Activated T-cell treated with anti-CD3 and anti-CD28 coated beads for 48 hours (primary cell): ENCODE data around the gene DRD3.

Source experiments
- DNase-seq: peaks from one replicate; pipeline ENCODE4 v3.0.0-alpha.2; 2020; ENCODE audit warnings: low read depth

Gene DRD3

GRCh38 chr3:114120211-114120610 lies 58.6 kb downstream of the DRD3 start:
- no peak for DNase-seq

DNA sequence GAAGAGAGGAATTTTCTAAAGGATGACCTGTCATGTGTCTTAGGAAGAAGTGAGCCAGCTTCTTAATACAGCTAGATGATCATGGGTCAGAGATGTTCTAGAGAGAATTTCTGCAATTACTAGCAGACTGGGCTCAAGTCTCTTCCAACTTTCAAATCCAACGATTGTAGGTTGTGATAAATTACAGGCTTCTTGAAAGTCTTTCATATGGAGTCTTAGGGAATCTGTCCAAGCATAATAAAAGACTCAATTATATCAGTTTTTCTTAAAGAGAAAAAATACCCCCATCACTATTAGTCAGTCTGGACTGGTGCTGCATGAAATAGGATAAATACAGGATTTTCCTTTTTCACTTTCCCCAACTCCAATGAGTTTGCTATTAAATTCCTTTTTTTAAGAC lies 59.1 kb downstream of the DRD3 start:
- DNase-seq: no peak

- no peak for DNase-seq
Observed at GRCh38 chr3:114115143-114115542, 63.7 kb downstream of the DRD3 start.

- DNase-seq: no peak
Observed at GRCh38 chr3:114114719-114115118, 64.1 kb downstream of the DRD3 start.

DNA sequence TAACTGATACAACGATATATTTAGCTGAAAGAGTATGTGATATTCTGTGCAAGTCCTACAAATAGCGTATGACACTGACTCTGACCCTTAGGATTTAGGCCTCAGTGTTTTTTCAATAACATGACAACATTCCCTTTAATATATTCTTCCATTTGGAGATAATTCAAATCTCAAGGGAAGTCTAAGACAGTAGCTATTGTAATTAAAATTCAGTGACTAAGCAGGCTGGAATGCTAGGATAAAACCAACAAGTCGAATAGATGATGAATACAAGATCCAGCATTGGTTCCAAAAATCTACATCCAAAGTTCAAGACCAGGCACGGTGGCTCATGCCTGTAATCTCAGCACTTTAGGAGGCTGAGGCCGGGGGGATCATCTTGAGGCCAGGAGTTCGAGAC lies 66.2 kb downstream of the DRD3 start:
- no peak for DNase-seq

- no peak for DNase-seq
Observed at GRCh38 chr3:114111060-114111770, 67.6 kb downstream of the DRD3 start.

GRCh38 chr3:114110439-114110838 lies 68.4 kb downstream of the DRD3 start:
- DNase-seq: no peak

DNA sequence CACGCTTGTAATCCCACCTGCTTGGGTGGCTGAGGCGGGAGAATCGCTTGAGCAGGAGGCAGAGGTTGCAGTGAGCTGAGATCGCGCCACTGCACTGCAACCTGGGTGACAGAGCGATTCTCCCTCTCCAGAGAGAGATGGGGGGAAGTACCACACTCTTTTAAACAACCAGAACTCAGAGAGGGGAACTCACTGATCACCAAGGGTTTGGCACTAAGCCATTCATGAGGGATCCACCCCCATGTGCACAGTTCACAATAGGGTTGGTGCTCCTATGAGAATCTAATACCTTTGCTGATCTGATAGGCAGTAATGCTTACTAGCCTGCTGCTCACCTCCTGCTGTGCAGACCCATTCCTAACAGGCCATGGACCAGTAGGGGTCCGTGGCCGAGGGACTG lies 70.7 kb downstream of the DRD3 start:
- no peak for DNase-seq

DNA sequence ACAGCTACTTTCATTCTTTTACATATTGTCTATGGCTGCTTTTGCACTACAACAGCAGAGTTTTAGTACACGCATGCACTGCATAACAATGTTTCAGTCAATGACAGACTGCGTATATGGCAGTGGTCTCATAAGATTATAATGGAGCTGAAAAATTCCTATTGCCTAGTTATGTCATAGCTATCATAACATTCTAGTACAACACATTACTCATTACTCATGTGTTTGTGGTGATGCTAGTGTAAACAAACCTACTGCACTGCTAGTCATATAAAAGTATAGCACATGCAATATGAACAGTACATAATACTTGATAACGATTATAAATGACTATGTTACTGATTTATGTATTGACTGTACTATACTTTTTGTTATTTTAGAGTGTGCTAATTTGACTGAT lies 74.4 kb downstream of the DRD3 start:
- no peak for DNase-seq

- no peak for DNase-seq
Observed at GRCh38 chr3:114103858-114104257, 75.0 kb downstream of the DRD3 start.

DNA sequence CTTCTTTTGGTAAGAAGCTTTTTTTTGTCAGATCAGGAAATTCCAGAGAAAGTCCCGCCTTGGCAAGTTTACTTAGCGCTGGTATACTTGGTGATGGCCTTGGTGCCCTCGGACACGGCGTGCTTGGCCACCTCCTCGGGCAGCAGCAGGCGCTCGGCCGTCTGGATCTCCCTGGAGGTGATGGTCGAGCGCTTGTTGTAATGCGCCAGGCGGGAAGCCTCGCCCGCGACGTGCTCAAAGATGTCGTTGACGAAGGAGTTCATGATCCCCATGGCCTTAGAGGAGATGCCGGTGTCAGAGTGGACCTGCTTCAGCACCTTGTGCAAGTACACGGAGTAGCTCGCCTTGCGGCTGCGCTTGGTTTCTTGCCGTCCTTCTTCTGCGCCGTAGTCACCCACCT lies 75.7 kb downstream of the DRD3 start:
- DNase-seq: no peak

GRCh38 chr3:114101101-114101500 lies 77.8 kb downstream of the DRD3 start:
- no peak for DNase-seq

GRCh38 chr3:114095796-114096195 lies 83.1 kb downstream of the DRD3 start:
- DNase-seq: no peak

DNA sequence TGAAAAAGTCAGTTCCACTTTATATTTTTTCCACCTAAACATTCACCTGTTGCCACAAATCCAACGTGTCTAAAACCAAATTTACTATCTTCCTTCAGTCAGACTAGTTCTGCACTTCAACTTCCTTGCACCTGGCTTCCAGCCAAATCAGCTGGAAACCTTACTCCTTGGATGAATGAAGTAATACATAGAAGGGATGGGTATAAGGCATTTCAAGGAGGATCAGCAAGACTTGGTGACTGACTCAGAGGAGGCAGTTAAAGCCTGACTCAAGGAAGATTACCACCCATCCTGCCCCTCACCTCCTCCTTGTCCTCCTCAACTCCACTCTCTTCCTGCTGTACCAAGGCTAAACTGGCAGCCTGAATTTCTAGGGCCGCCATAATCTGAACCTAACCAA lies 85.3 kb downstream of the DRD3 start:
- no peak for DNase-seq

- no peak for DNase-seq
Observed at GRCh38 chr3:114093016-114093380, 85.9 kb downstream of the DRD3 start.

DNA sequence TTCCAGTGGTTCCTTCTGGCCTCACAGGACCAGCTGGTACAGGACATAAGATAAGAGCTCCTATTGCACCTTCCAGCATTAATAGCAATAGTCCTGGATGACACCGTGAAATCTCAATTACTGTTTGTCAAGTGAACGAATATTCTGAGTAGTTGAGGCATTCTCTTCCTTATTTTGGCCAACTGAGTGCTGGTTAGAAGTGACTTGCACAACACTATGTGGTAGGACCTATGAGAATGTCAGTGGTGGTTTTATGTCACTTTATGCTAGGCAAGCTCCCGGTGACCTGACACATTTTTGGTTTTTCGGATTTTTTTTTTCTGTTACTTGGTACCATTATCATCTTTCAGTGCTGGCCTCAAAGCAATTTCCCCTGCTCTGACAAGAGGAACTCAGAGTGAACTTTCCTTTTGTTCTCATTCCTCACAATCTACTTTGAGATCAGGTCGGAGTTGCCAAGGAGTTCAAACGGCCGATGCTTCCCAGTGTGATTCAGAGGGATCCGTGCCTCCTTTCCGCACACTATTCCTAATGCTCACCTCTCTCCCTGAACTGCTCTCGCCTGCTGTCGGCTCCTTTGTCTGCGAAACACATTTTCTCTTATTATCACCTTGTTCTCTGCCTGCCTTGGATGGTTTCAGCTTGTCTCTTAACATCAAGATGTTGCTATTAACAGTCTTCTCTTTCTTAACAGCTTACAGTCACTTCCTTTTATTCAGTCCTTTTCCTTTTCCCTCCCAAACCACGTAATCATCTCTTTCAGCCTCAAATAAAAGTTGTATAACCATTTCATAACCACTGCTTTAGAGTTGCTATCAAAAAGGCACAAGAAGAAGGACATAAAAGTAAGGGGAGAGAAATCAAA lies 86.5 kb downstream of the DRD3 start:
- no peak for DNase-seq

GRCh38 chr3:114089675-114090074 lies 89.2 kb downstream of the DRD3 start:
- no peak for DNase-seq

- no peak for DNase-seq
Observed at GRCh38 chr3:114086356-114086755, 92.5 kb downstream of the DRD3 start.

DNA sequence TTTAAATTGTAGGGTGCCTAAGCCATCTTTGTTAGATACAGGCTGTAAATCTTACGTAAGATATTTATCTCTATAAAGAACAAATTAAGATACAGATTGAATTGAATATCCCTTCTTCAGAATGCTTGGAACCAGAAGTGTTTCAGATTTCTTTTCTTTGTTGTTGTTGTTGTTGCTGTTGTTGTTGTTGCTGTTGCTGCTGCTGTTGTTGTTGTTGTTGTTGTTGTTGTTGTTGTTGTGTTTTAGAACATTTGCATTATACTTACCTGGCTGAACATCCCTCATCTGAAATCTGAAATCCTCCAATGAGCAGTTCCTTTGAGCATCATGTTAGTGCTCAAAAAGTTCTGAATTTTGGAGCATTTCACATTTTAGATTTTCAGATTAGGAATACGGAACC lies 95.7 kb downstream of the DRD3 start:
- DNase-seq: no peak

GRCh38 chr3:114081037-114081436 lies 97.8 kb downstream of the DRD3 start:
- DNase-seq: no peak

DNA sequence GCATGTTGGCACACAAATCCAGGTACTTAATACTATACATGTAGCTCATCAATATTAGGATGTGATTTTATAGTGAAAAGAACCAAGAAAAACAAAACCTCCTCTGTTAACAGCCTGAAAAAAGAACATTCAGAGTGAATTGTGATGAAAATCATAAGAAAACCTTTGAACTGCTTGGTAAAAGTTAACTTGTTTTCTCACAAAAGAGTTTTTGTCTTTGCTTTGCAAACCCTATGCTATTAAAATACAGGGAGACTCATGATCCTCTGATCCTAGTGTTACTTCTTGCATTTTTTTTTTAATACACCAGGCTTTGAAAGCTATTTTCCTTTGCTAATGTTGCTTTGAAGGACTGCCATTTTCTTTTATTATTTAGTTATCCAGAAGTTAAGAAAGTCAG lies 98.7 kb downstream of the DRD3 start:
- DNase-seq: no peak

- no peak for DNase-seq
Observed at GRCh38 chr3:114079761-114080160, 99.1 kb downstream of the DRD3 start.

GRCh38 chr3:114078126-114078525 lies 100.7 kb downstream of the DRD3 start:
- DNase-seq: no peak
